HG03280 (cell line): ENCODE data around the gene HOXB9.

Source experiments
- ATAC-seq: cut with Tn5 transposase; IDR thresholded peaks from one replicate; pipeline ENCODE4 v1.9.1; 2021; ENCODE audit warnings: mild to moderate bottlenecking, moderate library complexity; ENCODE audit not compliant: unreplicated experiment

The HOXB9 gene

DNA sequence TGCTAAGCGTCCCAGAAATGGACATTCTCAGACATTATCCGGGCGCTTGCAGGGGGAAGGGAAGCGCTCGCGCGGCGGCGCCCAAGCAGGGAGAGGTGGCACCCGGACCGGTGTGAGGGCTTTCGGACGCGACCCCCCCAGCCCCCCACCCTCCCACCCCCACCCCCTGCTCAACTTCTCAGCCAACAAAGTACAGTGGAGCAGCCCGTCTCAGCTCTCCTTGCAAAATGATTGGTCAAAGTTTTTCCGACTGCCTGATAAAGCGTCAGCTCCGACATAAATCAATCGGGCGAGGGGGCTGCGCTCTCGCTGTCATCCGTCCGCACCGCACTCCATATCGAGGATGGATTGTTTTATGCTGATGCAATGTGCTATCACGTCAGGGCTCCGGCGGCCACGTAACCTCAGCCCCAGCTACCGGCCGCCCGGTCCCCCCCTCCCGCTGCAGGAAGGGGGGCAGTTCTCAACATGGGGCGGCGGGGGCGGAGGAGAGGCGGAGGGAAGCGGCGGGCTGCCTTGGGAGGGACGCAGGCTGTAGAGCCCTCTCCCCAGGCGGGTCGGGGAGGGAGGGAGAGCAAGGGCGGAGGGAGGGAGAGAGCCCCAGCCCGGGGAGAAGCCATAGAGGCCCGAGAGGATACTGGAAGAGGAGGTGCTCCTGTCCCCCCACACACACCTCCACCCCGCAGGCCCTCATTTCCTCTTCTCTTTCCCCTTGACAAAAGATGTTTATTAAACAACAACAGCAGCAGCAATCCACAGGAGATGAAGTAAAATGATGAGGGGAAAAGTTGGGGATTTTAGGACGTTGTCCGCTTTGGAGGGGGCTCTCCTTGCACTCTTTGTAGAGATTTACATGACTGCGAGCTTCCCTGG, at the start of gene HOXB9:
Gene HOXB9 (minus strand): TSS at position 114 of the 873 bp plus-strand sequence. CDS start 89 bp downstream, at position 25.
- ATAC-seq = no peak

DNA sequence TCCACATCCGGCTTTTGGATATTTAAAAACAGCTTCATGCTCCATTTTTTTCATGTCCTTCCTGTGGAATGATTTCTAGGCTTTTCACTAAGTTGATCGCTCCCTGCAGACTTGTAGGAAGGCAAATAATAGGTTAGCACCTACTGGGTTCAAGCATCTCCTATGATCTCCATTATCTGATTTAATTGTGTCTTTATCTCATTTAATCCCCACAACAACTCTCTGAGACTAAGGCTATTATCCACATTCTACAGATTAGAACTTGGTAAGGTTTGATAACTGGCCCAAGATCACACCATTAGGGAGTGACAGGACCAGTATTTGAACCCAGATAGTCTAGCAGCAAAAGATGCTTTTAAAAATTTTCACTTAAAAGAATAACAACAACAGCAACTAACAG, 46.2 kb upstream of the HOXB9 start:
- no peak for ATAC-seq

DNA sequence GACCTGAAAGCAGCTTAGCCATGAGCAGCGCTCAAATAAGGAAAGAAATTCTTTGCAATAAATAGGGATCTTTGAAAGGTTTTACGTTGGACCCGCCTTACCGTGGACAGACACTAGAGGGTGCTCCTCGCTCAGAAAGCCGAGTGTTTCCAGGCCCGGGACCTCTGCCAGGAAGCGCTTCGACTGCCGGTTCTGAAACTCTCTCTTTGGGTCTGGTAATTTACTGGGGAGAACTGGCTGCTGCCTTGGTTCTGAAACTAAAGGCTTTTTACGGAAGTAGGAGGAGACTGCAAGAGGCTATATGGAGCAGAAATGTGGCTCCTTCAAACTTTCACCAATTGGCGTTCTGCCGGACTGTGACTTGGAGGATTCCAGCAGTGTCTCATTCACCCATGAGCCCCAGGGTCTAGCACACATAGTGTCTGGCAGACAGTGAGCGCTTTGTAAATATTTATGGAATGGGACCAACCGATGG, 45.6 kb upstream of the HOXB9 start:
- ATAC-seq = no peak

DNA sequence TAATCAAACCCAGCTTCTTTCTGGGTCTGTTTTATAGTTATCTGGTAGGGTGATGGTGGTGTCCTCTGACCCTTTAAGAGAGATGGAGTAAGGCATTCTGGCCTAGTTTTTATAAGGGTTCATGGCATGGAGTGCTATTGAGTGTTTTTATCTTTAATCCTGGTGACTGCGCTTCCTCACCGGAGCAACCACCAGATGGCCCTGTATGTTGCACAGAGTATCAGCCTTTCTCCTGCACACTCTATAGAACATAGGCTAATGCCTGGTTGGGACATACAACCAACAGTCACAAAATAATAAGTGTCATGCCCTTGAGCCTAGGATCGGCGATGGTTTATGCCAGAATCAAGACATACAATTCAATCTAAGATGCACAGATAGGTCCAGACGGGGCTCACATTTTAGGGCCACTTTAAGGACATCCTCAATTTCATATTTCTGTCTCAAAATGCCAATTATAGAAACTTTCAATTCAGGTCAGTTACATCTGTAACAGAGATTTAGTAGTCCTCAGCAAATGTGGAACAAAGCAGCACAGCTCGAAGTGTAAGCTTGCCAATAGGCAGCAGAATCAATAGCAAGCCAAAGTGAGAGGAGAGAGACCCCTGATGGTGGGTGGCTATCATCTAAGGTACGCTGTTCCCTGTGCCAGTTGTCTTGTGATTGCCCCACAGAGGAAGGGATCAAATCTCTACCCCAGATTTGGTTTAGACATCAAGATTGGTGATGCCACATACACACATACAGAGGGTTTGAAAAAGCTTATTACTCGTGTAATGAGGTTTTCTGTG, 37.2 kb upstream of the HOXB9 start:
- no peak for ATAC-seq

DNA sequence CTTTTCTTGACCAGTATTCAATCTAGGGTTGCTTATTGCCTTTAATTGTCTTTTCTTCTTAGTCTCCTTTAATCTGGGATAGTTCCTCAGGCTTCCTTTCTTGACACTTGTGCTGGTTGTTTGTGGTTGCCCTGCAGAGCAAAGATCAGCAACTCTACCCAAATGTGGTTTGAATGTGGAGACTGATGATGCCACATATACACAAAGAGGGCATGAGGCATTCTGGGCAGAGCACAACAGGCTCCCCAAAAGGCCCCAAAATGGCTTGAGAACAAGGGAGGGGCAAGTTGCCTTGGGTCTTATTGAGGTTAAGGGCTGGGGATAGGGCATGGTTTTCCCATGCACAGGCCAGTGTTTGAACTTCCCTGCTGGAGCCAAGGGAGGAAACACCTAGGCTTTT, 29.8 kb upstream of the HOXB9 start:
- ATAC-seq = no peak

DNA sequence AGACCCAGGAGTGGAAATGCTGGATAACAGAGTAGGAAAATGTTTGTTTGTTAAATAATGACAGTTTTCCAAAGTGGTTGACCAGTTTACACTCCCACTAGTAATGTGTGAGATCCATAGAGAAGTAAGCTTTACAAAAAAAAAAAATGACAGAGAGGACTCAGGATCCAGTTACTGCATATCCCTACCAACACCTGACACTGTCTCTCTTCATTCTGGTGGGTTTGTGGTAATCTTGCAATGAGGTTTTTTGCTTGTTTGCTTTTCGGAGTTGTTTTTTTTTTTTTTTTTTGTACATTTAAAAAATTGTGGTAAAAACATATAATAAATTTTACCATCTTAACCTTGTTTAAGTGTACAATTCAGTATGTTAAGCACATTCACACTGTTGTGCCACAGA, 23.6 kb upstream of the HOXB9 start:
- no peak for ATAC-seq

DNA sequence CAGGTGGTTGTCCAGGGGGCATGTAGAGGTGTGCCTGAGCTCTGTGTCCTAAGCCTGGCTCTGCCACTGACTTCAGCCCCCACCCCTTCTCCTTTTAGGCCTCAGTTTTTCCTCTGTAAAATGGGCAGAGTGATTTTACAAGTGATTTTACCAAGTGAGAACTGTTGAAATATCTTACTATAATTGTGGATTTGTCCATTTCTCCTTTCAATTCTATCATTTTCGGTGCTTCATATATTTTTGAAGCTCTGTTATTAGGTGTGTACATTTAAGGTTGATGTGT, 21.7 kb upstream of the HOXB9 start:
- ATAC-seq = no peak

DNA sequence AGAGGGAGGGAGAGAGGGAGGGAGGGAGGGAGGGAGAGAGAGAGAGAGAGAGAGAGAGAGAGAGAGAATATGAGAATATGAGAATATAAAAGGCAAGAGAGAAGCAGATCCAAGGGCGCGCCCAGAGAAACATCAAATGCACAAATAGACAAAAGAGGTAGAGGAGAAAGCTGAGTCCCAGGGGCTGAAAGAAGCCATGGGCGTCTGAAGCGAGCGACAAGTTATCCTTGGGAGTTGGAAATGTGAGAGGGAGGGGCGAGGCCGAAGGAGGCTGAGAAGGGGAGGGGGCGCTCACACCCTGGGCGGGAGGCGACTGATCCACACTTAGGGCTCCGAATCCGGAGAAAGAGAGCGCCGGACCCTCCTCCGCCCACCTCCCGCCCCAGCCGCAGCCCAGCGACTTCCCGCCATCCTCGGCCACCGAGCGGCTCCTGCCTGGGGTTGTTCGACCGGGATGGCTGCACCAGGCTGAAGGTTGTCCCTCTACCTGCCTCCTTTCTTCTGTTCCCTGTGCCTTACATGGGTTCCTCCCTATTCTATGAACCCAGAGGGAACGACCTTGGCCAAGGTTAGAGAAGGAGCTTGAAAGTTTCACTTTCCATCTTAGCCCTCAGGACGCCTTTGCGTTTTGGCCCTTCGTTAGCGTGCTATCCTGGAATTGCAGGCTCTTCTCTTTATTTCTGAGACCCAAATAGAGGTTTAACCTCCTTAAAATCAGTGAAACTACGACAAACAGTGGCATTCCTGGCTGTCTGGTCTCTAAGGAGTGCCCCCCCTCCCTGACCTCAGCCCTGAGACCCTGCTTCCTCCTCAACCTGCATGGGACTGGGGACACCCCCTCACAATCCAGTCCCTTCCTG, 21.2 kb upstream of the HOXB9 start:
- no peak for ATAC-seq

DNA sequence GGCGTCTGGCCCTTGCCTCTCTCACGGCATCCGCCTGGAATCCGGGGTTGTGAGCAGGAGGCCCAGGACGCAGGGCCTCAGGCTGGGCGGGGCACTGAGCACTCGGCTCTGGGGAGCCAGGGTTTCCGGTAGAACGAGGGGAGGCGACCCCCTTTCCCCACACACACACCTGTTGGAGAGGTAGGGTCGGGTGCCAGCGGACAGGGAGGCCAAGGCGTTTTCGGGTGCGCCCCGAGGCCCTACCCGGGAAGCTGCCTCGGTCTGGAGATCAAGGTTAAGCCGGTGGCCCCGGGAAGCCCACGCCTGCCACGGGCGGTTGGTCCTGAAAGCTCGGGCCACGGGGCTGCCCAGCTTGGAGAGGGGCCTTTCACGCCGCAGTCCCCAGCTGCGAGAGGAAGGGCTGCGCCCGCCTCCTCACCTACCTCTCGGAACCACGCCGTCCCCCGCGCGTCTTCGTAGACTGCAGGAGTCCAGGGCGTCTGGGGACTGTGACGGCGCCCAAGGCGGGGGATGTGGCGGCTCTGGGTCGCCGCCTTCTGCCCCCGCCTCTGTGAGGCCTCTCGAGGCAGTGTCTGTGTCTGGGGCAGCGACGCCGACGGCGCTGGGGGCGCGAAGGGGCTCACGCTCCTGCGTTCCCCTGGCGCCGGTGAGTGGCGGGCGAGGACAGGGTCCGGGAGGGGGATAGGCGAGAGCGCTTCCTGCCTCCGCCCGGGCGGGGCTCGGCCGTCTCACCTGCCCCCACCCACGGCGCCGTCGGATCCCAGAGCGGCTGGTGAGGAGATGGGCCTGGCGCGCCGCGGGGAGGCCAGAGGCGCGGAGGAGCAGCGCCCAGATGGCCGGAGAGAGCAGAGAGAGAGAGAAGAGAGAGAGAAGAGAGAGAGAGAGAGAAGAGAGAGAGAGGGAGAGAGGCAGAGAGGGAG, 20.3 kb upstream of the HOXB9 start:
- ATAC-seq = no peak

DNA sequence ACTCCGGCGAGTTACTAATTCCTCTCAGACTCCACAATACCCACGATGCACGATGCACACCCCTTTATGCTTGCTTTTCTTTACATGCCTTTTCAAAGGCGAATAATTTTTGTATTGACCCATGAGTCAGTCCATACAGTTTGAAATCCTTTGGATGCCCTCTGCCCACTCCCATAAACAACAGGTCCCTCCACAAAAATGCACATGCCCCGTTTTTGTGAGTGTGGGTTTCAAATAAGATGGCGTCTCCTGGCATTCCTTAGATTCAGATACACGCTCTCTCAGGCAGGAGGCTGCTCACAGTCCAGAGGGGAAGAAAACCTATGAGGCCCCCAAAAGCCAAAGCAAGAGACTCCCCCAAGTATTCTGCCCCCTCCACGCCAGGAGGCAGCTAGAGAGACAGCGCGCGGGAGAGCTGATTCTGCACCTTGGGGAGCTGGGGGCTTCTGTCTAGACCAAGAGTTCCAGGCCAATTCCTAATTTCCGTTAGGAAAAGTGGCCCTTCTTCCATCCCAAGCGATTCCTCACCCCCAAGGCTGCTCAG, 19.6 kb upstream of the HOXB9 start:
- ATAC-seq = no peak

DNA sequence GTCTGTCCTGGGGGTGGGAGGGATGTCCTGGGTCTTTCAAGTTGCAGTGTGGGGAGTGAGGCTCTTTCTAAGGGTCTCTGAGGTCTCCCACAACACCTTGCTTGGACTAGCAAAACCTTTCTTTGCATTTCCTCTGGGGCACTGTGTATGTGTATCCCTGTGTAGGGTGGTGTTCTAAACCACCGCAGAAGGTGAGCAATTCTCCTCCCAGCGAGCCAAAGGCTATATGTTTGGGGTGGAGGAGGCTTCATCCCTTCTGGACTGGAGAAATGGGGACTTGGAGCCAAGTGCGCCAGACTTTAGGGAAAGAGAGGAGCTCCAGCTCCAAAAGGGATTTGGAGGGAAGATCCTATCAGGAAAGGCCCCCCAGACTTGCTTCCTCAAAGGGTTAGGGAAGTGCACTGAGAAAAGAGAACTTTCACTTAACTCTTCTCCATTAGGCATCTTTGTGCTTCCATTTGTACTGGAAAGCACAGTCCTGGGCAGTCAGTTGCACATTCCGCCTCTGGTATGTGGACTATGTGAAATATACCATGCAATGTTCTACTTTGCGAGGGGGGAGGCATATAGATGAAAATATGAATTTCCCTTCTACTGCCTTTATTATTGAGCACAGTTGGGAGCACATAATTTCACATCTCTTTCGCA, 18.9 kb upstream of the HOXB9 start:
- ATAC-seq = no peak

DNA sequence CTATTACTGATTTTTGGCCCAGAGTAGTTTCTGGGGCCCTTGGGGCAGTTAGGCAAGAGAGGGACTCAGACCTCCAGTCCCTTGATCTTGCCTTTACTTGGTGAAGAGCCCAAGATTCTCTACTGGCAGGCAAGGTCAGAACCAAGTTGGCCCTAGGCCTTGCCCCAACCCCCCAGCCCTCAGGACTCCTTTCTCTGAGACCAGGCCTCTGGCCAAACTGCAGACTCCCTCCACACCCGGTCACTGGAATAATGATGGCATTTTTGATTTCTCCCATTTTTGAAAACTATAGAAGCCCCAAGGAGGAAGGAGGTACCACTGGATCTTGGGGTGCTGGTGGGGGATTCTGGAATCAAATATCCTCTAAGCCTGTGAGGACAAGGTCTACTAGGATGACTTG, 18.0 kb upstream of the HOXB9 start:
- no peak for ATAC-seq

DNA sequence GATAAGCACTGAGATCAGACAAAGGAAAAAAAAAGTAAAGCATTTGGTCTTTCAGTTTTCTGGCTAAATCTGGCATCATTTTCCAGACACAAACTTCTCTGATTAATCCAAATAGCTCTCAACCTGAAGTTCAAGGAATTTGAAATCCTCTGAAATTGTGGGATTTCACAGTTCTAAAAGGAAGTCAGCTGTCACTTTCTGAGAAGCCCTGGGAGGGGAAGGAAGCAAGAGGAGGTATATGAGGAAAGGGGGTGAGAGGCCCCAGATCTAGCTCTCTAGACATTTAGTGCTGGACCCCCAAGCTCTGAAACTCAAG, 17.5 kb upstream of the HOXB9 start:
- ATAC-seq = no peak

DNA sequence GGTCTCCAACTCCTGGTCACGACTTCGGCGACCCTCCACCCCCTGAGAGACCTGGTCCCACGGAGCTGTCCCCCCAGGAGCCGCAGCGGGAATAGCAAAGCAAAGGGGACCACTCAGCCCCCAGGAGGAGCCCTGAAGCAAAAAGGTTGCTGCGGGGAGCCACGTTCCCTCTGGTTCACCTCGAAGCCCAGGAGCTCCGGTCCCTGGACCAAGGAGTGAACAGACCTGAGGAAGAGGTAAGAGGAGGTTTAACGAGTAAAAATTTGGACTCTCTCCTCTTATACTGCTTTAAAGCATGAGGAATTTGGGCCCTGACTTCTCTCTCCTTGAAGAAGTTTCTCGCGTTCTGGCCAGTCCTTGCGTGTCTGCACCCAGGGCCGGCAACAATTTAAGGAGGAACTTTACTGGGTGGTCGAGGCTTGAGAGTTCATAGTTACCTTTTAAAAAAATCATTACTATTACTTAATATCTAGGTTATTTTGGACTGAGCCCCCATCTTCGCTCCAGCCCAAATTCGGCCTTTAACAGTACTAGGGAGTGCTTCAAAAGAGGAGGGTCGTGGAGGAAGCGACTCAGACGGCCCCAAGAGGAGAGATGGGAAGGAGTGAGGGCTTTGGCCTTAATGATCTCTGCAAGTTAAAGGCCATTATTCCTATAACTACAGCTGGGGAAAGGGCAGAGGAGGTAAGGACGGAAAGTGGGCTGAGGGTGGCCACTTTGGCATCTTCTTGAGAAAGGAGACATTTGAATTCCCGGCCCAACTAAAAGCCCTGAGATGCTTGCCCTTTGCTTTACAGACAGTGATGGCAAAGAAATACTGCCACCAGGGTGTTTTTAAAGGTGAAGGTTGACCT, 16.9 kb upstream of the HOXB9 start:
- no peak for ATAC-seq

DNA sequence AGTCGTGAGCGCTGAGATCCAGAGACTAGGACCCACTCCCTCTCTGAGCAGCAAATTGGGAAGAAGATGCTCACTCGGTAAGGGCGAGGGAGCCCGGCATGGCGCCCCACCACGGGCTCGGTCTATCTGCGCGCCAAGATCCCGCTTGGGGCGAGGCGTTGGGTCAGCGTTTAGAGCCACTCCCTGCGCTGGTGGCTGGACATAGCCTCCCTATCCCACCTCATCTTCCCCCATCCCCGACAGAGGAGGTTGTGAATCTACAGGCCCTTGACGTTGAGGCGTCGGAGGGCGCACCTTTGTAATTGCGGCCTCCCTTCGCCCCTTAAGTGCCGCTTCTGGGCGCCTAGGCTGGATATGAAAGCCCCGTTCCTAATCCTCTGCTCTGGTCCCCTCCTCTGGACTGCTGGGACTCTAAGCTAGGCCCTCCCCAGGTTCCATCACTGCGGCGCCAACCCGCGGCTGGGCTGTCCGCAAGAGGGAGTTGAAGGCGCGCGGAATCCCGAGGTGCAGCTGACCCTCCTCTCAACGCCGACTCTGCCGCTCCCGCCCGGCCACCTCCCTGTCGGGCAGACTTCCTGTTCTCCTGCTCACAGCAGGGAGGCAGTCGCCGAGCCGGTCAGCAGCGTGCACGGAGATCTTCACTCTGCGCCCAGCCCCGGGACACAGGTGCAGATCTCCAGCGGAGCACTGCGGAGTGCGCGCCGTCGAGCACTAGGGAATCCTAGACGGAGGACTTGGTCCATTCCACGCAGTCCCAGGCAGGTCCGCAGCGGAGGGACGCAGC, 16.1 kb upstream of the HOXB9 start:
- no peak for ATAC-seq

DNA sequence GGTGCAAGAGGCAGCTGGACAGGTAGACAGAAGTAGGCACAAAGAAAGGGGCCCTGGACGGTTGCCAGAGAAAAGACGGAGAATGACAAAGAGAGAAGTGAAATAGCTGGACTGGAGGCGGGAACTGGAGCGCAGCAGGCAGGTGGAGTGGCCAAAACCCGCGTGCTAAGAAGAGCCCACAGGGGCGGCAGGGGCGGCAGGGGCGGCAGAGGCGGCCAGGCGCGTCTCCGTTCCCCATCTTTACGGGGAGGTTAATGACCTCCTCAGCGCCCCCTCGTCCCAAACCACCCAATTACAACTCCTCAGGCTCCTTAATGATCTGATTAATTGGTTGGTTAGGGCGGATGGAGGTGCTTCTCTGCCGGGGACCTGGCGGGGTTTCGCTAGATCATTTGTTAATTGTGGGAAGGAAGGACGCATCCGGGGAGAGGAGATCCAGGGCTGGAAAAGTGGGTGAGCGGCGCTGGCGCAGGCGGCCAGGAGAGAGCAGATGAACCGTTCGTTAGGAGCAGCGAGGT, 15.4 kb upstream of the HOXB9 start:
- ATAC-seq = no peak

DNA sequence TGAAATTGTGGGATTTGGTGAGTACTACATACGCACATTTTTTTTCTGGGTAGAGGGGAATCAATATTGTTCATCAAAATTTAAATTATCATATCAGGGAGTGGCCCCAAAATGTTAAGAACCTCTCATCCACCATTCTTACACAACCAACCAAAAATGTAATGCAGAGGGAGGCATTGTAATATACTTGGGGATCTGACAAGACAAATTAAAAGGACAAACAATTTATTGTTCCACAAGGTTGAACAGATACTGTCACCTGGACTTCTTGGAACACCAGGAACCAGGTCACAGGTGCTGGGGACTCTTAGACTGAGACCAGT, 14.7 kb upstream of the HOXB9 start:
- no peak for ATAC-seq
